HG03025 (cell line): ENCODE results near the gene SCUBE1.

Experiments
- ATAC-seq: cut with Tn5 transposase; IDR thresholded peaks from one replicate; pipeline ENCODE4 v1.9.1; 2021; ENCODE audit warnings: mild to moderate bottlenecking, moderate library complexity; ENCODE audit not compliant: unreplicated experiment, low FRiP score

The SCUBE1 gene

GRCh38 chr22:43304831-43305590 lies 38.2 kb downstream of the SCUBE1 start:
- no peak for ATAC-seq

GRCh38 chr22:43303751-43304150 lies 39.4 kb downstream of the SCUBE1 start:
- no peak for ATAC-seq

GRCh38 chr22:43303166-43303565 lies 40.0 kb downstream of the SCUBE1 start:
- ATAC-seq: no peak

- no peak for ATAC-seq
Observed at GRCh38 chr22:43302531-43303041, 40.6 kb downstream of the SCUBE1 start.

GRCh38 chr22:43301866-43302265 lies 41.3 kb downstream of the SCUBE1 start:
- no peak for ATAC-seq

GRCh38 chr22:43300891-43301676 lies 42.1 kb downstream of the SCUBE1 start:
- no peak for ATAC-seq

GRCh38 chr22:43299736-43300135 lies 43.4 kb downstream of the SCUBE1 start:
- ATAC-seq: no peak

GRCh38 chr22:43298062-43298801 lies 44.9 kb downstream of the SCUBE1 start:
- no peak for ATAC-seq

- no peak for ATAC-seq
Observed at GRCh38 chr22:43297270-43298061, 45.7 kb downstream of the SCUBE1 start.

GRCh38 chr22:43296276-43296902 lies 46.8 kb downstream of the SCUBE1 start:
- no peak for ATAC-seq

- ATAC-seq: no peak
Observed at GRCh38 chr22:43295660-43296059, 47.5 kb downstream of the SCUBE1 start.

- ATAC-seq: no peak
Observed at GRCh38 chr22:43295173-43295572, 48.0 kb downstream of the SCUBE1 start.

GRCh38 chr22:43293655-43294392 lies 49.3 kb downstream of the SCUBE1 start:
- no peak for ATAC-seq

- no peak for ATAC-seq
Observed at GRCh38 chr22:43293259-43293654, 49.9 kb downstream of the SCUBE1 start.

GRCh38 chr22:43292630-43293018 lies 50.5 kb downstream of the SCUBE1 start:
- ATAC-seq: no peak

GRCh38 chr22:43291381-43291780 lies 51.8 kb downstream of the SCUBE1 start:
- ATAC-seq: no peak

- no peak for ATAC-seq
Observed at GRCh38 chr22:43289976-43290721, 53.0 kb downstream of the SCUBE1 start.

GRCh38 chr22:43289531-43289963 lies 53.6 kb downstream of the SCUBE1 start:
- ATAC-seq: no peak
